Dendritic cell treated with granulocyte-macrophage colony-stimulating factor and Interleukin-4, amounts not matched to agents 40 ng/mL and 50 ng/mL, for 4 days (primary cell): ENCODE data around the gene LRCOL1.

Experiments
- H3K27ac Mint-ChIP-seq: one replicate; pipeline ENCODE4 v1.8.0; 2022; ENCODE audit warnings: mild to moderate bottlenecking, mixed read lengths
- H3K27me3 Mint-ChIP-seq: one replicate; pipeline ENCODE4 v1.8.0; 2022; ENCODE audit warnings: mild to moderate bottlenecking, mixed read lengths
- H3K36me3 Mint-ChIP-seq: one replicate; pipeline ENCODE4 v1.8.0; 2022; ENCODE audit warnings: low read depth, mixed read lengths
- H3K4me1 Mint-ChIP-seq: one replicate; pipeline ENCODE4 v1.8.0; 2022; ENCODE audit warnings: low read depth, mixed read lengths
- H3K4me3 Mint-ChIP-seq: one replicate; pipeline ENCODE4 v1.8.0; 2022; ENCODE audit warnings: mild to moderate bottlenecking, moderate library complexity, mixed read lengths
- H3K9me3 Mint-ChIP-seq: one replicate; pipeline ENCODE4 v1.8.0; 2022; ENCODE audit warnings: mixed read lengths
- intact Hi-C: fragments of 100-400 bp; cut with micrococcal nuclease; formaldehyde crosslinking; loops from one replicate; pipeline ENCODE4 v1.15.0; 2022

Gene LRCOL1

DNA sequence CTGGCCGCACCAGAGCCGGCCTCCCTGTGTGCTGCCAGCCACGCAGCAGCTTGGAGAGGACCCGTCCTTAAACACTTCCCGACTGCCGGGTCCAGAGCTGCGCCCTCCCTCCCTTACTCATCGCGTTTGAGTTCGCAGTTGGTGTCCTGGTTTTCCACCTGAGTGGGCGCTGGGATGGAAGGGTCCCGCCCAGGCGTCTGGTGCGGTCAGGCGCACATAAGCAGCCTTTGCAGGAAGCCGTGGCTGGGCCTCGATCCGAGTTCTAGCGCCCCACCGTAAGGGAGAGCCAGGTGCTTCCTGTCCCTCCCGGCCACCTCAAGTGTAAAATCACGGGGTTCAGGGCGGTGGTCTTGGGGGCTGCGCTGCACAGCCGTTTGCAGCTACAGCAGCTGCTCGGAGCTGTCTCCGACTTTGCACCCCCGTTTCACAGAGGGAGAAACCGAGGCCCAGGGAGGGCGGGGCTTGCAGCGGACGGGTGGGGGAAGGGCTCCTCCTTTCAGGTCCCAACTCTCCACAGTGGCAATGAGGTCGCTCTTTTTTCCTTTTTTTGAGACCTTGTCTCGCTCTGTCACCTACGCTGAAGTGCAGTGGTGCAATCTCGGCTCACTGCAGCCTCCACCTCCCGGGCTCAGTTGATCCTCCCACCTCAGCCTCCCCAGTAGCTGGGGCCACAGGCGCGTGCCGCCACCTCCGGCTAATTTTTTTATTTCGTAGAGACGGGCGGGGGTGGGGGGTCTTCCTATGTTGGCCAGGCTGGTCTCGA, 51.3 kb downstream of the LRCOL1 start:
- H3K27ac Mint-ChIP-seq: no peak overlapping the region
- peaks cover 45% of the 10 kb centered on the region for H3K27me3 Mint-ChIP-seq
- intact Hi-C loops: no loop called here
- no peaks in the 10 kb centered on the region for H3K9me3 Mint-ChIP-seq
- peak overlapping the region; percentile 71 for H3K4me3 Mint-ChIP-seq
- peaks cover 23% of the 10 kb centered on the region for H3K4me1 Mint-ChIP-seq
- H3K36me3 Mint-ChIP-seq: peaks cover 54% of the 10 kb centered on the region

DNA sequence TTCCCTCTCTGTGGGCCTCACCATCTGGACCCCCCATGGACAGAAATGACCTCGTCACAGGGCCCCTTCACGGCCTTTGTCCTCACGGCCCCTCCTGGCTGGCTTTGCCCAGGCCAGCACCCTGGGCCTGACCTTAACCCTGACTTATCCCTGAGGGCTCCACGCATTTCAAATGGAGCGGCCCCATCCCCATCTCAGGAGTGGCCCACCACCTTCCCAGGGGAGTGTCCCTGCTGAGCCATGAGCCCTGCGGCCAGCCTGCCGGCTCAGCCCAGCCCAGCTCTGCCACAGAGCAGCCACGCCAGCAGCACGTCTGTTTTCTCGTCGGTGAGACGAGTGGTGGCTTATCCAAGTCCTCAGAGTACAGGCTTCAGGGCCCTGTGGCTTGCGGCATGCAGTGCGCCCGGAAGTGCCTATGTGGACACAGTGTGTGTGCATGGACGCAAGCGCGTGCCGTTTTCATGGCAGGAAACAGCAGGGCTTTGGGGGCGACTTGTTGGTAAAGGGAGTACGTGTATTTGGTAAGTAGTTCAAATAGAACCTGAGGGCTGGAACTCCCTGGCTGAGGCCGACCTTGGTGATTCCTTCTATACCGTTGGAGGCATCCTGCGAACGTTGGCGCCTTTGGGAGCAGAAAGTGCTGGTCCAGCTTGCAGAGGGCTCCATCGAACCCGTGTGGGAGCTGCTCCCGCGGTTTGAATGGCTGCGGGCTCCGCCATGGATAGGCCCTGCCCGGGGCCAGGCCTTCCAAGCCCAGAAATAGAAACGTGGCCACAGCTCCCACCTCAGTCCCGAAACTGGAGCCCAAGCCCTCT, 52.1 kb downstream of the LRCOL1 start:
- Mint-ChIP-seq H3K27ac (no peak overlapping the region), H3K4me1 (peaks cover 23% of the 10 kb centered on the region), H3K4me3 (no peak overlapping the region), H3K9me3 (no peaks in the 10 kb centered on the region), H3K27me3 (peaks cover 45% of the 10 kb centered on the region), H3K36me3 (peaks cover 54% of the 10 kb centered on the region)
- intact Hi-C loops: no loop called here

DNA sequence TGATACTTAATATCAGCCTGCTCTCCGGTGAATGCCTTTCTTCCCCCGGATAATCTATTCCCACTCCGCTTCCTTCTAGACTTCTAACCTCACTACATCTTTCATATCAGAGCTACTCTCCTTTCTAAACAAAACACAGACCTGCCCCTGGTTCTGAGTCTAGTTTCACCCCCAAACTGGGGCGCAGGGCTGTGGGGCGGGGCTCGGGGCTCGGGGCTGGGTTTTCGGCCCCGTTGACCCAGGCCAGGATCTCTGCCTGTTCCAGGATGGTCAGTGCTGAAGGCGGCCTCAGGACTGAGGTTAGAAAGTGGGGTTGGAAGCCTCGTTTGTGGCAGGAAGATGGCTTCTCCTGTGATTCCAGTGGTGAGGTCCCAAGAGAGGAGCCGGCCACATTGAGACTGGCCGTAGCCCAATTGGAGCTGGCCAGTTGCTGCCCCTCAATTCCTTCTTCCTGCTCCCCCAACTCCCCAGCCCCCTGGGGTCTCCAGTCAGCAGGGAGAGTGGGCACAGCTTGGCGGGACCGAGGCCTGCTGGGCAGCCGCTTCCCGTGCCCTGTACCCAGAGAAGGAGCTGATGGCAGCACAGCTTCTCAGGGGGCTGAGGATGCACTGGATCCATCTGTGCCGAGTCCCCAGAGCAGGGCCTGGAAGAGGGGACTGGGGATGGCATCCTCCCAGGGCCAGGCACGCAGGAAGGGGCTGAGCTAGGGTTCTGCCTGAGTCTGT, 52.9 kb downstream of the LRCOL1 start:
- H3K27ac Mint-ChIP-seq: no peak overlapping the region
- H3K4me3 Mint-ChIP-seq: no peak overlapping the region
- H3K4me1 Mint-ChIP-seq: peaks cover 23% of the 10 kb centered on the region
- peaks cover 45% of the 10 kb centered on the region for H3K27me3 Mint-ChIP-seq
- H3K9me3 Mint-ChIP-seq: no peaks in the 10 kb centered on the region
- intact Hi-C loops: no loop called here
- peaks cover 55% of the 10 kb centered on the region for H3K36me3 Mint-ChIP-seq

DNA sequence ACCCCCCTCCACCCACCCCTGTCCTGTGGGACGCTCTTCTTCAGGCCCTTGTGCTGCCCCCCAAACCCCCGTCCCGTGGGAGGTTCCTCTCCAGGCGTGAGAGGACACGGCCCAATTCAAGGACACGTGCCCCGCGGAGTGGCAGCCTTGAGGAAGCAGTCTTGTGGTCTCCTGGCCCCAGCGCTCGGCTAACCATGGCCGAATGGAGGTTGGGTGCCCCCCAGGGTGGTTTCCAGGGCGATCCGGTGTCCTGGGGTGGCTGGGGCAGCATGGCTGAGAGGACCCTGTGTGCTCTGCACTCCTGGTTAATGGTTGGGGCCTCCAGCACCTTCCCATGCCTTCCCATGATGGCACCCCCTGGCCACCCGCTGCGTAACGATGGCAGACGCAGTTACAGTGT, 53.6 kb downstream of the LRCOL1 start:
- Mint-ChIP-seq H3K4me3 (no peak overlapping the region), H3K36me3 (peaks cover 55% of the 10 kb centered on the region)
- intact Hi-C loops: no loop called here

DNA sequence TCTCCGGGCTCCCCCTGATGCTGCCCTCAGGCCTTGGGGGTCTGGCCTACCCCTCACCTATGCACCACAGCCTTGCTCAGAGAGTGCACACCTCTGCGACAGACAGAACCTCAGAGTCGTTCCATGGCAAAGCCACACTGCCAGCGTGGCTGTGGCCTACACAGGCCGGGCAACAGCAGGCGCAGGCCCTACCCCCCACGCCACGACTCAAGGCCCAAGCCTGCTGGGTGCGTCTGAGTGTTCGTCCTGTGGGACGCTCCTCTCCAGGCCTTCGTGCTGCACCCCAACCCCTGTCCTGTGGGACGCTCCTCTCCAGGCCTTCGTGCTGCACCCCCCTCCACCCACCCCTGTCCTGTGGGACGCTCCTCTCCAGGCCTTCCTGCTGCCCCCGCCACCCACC, 54.2 kb downstream of the LRCOL1 start:
- Mint-ChIP-seq H3K27ac (no peak overlapping the region), H3K4me3 (no peak overlapping the region), H3K9me3 (no peaks in the 10 kb centered on the region), H3K36me3 (peaks cover 60% of the 10 kb centered on the region), H3K27me3 (peaks cover 45% of the 10 kb centered on the region), H3K4me1 (peaks cover 23% of the 10 kb centered on the region)
- intact Hi-C loops: no loop called here

More for the DNA sequence above, 53.6 kb downstream of the LRCOL1 start:
- no peak overlapping the region for H3K27ac Mint-ChIP-seq
- H3K9me3 Mint-ChIP-seq: no peaks in the 10 kb centered on the region
- peaks cover 45% of the 10 kb centered on the region for H3K27me3 Mint-ChIP-seq
- peaks cover 23% of the 10 kb centered on the region for H3K4me1 Mint-ChIP-seq

DNA sequence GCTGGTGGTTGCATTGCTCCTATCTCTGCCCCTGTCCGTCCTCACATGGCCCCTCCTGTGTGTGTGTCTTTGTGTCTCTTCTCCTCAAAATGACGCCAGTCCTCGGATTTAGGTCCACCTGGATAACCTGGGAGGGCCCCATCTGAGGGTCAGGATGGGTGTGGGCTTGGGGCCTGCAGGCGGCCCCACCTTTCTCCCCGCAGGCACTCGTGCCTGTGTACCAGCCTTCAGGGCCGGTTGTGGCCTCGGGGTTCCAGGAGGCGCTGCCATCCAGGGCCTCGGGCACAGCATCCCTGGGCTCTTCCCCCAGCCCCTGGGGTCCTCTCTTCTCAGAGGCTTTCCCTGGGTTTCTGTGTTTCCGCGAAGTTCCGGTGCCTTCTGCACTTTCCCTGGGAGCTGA, 54.7 kb downstream of the LRCOL1 start:
- Mint-ChIP-seq H3K27me3 (peaks cover 40% of the 10 kb centered on the region), H3K9me3 (no peaks in the 10 kb centered on the region), H3K27ac (no peak overlapping the region), H3K36me3 (peaks cover 65% of the 10 kb centered on the region), H3K4me1 (peaks cover 20% of the 10 kb centered on the region), H3K4me3 (no peak overlapping the region)
- intact Hi-C loops: no loop called here

DNA sequence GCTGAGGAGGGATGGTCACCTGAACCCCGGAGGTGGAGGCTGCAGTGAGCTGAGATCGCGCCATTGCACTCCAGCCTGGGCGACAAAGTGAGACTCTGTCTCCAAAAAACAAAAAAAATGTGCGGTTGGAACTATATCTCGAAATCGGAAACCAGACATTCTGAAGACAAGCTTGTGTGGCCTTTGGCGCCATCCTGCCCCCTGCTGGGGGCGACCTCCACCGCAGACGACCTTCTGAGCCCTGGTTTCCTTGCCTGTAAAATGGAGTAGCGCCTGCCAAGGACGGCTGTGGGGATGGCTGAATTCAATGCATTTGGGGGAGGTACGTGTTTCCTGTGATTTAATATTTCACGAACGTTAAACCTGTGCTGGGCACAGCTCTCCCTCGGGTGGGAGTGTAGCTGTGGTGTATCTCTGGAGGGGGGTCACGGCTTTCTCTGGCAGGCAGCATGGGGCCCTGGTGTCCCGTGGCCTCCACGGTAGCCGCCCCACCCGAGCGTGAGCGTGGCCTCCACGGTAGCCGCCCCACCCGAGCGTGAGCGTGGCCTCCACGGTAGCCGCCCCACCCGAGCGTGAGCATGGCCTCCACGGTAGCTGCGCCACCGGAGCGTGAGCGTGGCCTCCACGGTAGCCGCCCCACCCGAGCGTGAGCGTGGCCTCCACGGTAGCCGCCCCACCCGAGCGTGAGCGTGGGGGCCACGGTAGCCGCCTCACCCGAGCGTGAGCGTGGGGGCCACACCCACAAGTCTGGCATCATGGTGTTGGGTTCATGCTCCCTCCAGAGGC, 55.3 kb downstream of the LRCOL1 start:
- H3K36me3 Mint-ChIP-seq: peaks cover 71% of the 10 kb centered on the region
- peaks cover 36% of the 10 kb centered on the region for H3K27me3 Mint-ChIP-seq
- H3K4me3 Mint-ChIP-seq: no peak overlapping the region
- no peaks in the 10 kb centered on the region for H3K9me3 Mint-ChIP-seq
- H3K4me1 Mint-ChIP-seq: peaks cover 18% of the 10 kb centered on the region
- H3K27ac Mint-ChIP-seq: no peak overlapping the region
- intact Hi-C loops: no loop called here
